GM18511 (cell line): Measurements from ENCODE around the gene GNA12.
"Not testable (repeated sequence)": the region's sequence is repeated elsewhere in the genome, so short reads cannot be mapped to it uniquely, and the experiment has no call there.

Source experiments
- ATAC-seq: cut with Tn5 transposase; IDR thresholded peaks from one replicate; pipeline ENCODE4 v1.9.1; 2021; ENCODE audit warnings: mild to moderate bottlenecking, moderate library complexity; ENCODE audit not compliant: unreplicated experiment

The GNA12 gene

DNA sequence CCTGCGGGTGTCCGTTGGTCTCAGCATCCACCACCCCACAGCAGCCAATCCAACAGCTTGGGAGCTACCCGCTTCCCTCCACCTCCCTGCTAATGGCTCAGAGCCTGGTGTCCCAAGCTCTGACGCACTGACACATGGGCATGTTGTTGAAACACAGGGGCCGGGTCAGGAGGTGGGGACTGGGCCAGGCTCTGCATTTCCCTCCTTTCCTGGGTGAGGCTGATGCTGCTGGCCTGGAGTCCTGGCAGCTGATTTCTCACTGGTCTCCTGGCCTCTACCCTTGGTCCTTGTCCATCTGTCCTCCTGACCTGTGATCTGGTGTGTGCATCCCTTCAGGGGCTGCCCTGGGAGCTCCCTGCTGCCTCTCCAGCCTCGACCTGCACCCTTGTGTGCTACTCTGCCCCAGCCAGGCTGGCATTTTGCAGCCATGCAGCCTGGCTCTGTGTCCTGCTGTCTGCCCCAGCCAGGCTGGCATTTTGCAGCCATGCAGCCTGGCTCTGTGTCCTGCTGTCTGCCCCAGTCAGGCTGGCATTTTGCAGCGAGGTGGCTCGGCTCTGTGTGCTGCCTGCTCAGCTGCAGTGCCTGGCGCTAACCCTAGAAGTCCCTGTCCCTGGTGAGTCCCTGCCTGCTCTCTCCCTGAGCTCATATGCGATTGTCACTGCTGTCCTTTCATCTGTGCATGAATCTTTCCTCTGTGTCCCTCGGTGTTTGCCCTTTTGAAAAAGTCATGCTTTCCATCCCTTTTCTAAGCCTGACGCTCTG, 142.1 kb downstream of the GNA12 start:
- no peak for ATAC-seq

DNA sequence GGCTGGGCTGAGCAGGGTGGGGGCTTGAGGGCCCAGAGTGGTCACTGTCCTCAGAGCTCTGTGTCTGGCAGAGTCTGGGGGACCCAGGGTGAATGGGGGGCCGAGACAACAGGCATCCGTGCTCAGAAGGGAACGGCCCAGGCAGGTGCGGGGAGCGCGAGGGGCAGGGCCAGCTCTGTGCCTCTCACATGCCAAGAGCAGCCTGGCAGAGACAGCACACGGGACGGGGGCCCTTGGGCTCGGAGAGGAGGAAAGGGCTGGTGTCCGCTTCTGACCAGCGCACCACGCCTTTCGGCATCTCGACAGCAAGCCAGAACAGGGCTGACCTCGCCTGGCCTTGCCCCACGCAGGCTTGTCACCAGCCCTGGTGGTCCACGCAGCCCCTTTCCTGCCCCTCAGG, 142.7 kb downstream of the GNA12 start:
- ATAC-seq = no peak

DNA sequence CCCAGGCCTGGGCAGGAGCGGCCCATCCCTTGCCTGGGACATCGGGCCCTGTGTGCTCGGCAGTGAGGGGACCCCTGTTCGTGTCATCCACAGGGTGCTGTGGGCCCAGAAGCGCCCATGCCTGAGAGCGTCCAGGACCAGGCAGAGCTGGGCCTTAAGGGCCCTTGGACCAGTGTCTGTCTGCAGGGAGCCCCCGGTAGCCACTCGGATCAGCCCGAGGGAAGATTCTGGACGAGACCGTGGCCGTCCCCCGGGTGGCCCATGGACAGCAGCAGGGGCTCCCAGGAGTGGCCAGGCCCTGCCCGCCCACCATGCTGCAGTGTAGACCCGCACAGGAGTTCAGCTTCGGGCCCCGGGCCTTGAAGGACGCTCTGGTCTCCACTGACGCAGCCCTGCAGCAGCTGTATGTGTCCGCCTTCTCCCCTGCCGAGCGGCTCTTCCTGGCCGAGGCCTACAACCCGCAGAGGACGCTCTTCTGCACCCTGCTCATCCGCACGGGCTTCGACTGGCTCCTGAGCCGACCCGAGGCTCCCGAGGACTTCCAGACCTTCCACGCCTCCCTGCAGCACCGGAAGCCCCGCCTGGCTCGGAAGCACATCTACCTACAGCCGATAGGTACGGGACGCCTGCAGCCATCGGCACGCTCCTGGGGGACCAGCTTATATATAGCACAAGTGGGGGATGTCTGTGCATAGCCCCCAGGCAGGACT, 143.8 kb downstream of the GNA12 start:
- ATAC-seq = no peak

DNA sequence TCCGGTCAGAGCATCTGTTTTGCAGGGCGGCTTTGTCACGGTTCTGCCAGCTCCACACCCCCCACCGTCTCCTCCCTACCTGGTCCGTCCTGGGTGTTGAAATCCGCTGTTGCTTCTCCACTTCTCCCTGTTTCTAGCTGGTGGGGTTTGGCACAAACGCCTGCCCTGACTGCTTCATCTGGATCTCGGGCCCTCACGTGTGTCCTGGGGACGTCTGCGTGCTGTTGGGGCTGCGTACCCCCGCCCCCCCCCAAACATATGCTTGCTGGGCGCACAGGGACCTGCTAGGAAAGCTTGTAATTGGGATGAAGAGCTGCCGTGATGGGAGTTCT, 144.9 kb downstream of the GNA12 start:
- ATAC-seq = no peak

DNA sequence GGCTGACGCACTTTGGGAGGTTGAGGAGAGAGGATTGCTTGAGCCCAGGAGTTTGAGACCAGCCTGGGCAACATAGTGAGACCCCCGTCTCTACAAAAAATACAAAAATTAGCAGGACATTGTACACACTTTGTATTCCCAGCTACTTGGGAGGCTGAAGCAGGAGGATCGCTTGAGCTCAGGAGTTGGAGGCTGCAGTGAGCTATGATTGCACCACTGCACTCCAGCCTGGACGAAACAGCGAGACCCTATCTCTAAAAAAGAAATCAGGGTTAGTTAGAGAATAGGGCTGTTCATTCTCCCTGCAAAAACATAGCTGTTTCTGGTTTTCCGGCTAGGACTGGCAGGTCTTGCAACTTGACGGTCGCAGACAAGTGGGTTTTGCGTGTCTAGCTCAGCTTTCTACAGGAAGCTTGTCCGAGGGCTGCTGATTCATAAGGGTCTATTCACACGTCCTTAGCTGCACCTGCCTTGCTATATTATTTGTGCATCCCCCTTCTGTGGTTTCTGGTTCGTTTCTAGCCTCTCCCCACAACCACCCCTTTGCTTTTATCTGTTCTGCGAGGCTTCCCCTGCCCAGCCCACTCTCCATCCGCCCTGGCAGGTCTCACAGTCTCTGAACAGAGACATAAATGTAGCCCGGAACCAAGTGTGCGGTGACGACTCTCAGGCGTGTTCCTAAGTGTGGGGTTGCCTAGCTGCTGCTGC, 145.4 kb downstream of the GNA12 start:
- peak; percentile 95 for ATAC-seq

DNA sequence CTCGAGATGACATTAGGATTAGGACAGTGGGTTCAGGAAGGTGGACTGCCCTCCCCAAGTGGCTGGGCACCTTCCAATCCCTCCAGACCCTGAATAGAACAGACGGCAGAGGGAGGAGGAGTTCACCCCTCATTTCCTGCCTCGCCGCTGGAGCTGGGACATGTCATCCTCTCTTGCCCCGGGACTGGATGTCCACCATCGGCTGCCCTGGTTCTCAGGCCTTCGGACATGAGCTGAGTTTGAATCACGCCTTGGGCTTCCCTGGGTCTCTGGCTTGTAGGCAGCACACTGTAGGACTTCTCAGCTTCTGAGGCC, 150.0 kb downstream of the GNA12 start:
- not testable (repeated sequence) for ATAC-seq

DNA sequence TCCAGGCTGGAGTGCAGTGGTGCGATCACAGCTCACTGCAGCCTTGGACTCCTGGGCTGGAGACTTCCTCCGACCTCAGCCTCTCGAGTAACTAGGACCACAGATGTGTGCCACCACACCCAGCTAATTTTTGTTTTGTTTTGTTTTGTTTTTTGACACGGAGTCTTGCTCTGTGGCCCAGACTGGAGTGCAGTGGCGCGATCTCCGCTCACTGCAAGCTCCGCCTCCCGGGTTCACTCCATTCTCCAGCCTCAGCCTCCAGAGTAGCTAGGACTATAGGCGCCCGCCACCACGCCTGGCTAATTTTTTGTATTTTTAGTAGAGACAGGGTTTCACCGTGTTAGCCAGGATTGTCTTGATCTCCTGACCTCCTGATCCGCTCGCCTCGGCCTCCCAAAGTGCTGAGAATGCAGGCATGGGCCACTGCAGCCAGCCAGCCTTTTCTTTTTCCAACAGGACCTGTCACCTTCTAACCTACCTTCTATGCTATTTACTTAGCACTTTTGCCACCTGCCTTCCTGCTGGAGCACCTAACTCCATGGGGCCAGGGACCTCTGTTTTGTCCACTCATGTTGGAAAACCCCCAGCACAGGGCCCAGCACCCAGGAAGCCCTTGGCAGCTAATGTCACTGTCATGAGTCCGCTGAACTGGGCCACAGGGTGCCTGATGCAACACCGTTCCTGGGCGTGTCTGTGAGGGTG, 150.5 kb downstream of the GNA12 start:
- ATAC-seq = not testable (repeated sequence)

DNA sequence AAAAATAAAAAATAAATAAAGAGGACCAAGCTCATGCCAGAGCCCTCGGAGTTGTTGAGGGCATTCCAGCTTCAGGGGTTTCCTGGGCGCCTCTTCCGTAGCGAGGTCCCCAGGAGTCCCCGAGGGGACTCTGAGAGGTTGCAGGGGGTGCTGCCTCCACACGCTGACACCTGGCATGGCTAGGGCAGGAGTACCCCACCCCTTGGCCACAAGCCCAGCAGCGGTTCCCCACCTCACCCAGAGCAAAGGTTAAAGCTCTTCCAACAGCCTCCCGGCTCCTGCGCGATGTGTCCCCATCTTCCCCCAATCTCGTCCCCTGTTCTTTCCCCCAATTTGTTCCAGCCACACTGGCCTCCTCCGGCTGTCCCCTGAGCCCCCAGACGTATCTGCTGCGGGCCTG, 151.6 kb downstream of the GNA12 start:
- ATAC-seq = no peak

DNA sequence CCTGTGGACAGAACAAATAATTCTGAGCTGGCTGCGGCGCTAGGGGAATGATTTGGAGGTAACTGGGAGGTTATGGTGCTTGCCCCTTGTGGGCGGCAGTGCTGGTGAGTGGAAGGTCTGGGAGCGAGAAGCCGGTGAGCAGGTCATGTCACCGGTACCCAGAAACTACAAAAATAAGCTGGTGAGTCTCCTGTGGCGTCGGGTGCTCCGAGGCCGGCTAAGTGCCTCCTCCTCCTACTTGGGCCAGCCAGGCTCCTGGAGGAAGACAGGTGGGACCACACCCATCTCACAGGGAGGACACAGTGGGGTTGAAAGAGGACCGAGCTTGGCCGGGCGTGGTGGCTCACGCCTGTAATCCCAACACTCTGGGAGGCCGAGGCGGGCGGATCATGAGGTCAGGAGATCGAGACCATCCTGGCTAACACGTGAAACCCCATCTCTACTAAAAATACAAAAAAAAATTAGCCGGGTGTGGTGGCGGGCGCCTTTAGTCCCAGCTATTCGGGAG, 152.1 kb downstream of the GNA12 start:
- ATAC-seq = not testable (repeated sequence)

DNA sequence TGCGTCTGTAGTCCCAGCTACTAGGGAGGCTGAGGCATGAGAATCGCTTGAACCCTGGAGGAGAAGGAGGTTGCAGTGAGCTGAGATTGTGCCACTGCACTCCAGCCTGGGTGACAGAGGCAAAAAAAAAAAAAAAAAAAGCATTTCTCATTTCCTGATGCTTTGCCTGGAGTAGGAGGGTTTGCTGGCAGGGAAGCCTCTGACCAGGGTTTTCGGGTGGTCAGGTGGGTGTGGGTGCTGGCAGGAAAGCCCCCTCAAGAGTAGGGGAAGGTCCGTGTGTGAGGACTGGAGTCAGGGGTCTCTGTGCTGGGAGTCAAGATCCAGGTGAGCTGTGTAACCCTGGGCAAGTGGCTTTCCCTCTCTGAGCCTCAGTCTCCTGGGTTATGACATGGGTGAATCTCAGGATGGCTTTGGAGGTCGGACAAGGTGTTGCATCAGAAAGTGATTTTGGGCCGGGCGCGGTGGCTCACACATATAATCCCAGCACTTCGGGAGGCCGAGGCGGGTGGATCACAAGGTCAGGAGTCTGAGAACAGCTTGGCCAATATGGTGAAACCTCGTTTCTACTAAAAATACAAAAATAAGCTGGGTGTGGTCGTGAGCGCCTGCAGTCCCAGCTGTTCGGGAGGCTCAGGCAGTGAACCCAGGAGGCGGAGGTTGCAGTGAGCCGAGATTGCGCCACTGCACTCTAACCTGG, 152.9 kb downstream of the GNA12 start:
- no peak for ATAC-seq

DNA sequence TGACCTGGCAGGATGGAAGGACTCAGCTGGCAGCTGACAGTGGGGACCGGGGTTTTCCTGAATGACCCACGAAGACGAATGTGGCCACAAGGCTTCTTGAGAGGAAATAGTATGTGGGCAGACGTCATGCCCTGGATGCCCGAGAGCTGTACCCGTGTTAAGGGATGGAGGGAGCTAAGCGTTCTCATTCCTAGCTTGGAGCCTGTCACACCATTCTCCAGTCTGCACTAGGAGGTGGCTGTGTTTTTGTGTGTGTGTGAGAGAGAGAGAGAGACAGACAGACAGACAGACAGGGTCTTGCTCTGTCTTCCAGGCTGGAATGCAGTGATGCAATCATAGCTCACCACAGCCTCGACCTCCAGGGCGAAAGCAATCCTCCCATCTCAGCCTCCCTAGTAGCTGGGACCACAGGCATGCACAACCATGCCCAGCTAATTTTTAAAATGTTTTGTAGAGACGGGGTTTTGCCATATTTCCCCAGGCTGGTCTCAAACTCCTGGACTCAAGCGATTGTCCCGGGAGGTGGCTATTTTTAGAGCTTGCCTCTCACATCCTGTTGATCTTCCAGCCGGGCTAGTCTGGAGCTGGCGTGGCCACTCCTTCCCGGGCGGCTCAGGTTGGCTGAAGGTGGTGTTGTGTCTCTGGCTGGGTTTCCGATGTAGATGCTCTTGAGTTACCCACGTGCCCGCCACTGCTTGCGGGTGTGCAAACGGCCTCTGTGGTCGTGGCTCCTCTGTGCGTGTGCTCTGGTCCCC, 154.0 kb downstream of the GNA12 start:
- no peak for ATAC-seq

DNA sequence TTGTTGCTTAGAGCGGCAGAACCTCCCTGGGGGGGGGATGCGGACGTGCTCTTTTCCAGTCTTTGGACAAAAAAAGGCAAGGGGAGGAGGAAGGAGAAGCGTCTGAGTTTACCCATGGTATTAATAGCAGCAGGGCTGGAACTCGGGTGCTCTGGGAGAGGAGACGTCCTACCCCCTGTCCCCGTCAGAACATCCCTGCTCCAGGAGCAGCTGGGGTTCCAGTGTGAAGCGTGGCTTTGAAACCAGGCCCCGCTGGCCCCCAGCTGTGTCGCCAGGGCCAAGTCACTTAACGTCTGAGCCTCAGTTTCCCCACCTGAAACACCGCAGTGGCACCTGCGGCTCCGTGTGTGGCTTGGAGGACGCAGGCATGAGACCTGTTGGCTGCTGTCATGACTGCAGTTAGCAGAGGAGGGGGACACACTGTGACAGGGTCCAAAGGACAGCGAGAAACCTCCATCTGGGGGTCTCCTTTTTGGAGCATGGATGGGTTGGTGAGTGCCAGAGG, 154.7 kb downstream of the GNA12 start:
- peak; percentile 19 for ATAC-seq

DNA sequence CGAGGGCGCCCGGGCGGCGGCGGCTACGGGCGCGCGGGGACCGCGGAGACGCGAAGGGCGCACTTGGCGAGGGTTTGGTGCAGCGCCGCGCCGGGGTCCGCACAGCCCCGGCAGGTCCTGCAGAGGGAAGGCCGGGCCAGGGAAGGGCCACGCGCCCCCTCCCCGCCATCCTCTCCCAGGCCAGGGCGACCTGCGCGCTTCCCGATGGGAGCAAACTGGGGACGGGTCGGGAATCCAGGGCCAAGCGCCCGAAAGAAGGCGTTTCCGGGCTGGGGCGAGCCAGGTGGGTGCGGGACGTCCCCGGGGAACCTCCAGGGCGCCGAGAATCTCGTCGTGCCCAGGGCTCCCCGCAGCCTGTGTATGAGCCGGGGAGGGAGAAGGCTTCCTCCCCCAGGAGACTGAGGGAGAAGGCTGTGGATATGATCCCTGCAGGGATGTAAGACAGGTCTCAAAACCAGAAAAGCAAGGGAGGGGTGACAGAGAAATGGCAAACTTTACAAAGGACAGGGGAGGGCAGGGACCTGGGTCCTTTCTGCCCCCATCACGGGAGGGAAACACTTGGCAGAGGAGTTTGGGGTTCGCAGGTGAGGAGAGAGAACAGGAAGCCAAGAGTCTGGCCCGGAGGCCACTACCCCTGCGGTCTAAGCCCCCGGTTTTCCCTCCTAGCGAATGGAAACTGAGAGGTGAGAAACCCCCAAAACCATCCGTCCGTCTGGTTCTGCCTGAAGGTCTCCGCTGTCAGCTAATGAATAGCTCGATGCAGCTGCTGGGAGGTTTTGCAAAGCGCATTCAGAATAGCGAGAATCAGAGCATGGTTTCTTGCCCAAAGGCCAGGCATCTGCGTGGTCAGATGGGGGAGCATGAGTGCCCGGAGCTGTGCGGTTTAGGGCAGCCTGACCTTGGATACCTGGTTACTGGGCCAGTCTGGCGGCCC, 155.4 kb downstream of the GNA12 start:
- peak; percentile 80 for ATAC-seq

DNA sequence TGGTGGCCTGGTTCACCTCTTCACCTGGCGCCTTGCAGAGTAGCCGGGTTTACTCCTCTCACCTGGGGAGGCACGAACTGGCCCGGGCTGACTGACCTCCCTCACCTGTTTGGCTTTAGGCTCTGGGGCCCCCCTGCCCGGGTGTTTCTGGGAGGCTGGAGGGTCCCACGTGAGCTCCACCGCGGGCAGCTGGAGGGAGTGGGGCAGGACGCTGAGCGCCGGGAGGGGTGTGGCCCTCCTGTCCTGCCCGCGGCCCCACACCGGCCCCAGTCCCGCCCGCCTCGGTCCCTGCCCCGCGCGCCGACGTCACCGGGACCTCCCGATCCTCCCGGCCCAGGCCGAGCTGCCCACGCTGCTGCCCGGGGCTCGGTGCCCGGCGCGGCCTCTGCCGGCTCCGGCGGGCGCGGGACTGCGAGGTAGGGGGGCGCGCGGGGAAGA, 156.2 kb downstream of the GNA12 start, which contains the start of gene AMZ1:
AMZ1 (plus strand) TSS at position 322 of the 438 bp plus-strand sequence. CDS start 12,250 bp downstream, outside the sequence.
- ATAC-seq = no peak

DNA sequence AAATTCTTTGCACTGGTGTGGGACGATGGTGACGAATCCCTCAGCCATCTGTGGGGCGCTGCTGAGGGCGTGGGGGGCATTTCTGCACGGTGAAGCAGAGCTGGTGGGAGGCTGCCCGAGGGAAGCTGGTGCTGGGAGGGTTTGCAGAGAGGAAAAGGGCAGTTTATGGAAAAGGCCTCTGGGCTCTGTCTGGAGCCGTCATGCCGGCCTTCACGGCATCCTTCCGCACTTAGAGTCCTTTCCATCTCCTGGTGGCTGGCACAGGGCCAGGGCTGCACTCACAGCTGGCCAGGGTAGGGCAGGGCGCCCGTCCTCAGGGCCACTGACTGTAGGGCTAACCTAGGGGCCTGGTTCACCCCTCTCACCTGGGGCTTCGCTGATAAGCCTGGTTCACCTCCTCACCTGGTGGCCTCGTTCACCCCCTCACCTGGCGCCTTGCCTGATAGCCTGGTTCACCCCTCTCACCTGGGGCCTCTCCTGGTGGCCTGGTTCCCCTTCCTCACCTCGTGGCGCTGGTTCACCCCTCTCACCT, 156.7 kb downstream of the GNA12 start:
- ATAC-seq = no peak

DNA sequence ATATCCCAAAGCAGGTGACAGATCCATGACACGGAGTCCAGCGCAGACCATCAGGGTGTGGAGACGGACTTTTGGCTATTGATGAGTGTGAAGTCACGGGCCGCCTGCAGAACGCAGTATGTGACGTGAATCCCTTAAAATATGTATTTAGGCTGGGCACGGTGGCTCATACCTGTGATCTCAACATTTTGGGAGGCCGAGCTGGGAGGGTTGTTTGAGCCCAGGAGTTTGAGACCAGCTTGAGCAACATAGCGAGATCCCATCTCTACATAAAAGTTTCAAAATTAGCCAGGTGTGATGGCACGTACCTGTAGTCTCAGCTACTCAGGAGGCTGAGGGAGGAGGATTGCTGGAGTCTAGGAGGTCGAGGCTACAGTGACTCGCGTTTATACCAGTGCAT, 158.0 kb downstream of the GNA12 start:
- no peak for ATAC-seq

DNA sequence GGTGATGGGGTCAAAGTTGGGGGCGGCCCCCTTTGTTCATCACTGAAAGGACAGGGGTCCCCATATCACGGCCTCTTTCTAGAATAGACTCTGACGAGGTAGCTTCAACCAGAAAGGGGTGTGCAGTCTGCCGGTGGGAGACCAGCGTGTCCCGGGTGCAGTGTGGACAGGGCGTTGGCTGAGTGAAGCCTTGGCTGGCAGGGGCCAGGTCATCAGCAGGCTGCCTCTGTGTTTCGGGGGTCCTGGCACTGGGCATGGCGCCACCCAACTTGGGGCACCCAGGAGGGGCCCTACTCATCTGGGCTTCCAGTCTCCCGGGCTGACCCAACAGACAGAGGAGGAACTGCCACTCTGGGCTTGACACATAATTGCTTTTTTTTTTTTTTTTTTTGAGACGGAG, 159.6 kb downstream of the GNA12 start:
- no peak for ATAC-seq
